ENCODE measurements around the gene MYO9B.
"Not testable (repeated sequence)": the region's sequence is repeated elsewhere in the genome, so short reads cannot be mapped to it uniquely, and the experiment has no call there.

MYO9B gene

GRCh38 chr19:17125728-17126677, 50.4 kb downstream of the MYO9B start:
- peaks cover 14% of the 10 kb centered on the region for H3K4me1 ChIP-seq (ENCODE audit: insufficient read depth, low read length)
- H3K9ac ChIP-seq (ENCODE audit: low read depth, low read length) = no peak overlapping the region
- H3K36me3 ChIP-seq (ENCODE audit: insufficient read depth, low read length) = no peaks in the 10 kb centered on the region
- no peaks in the 10 kb centered on the region for H3K9me3 ChIP-seq (ENCODE audit: control insufficient read depth, insufficient read depth, low read length)

- no peaks in the 10 kb centered on the region for H3K9me3 ChIP-seq (ENCODE audit: control insufficient read depth, insufficient read depth, low read length)
- H3K9ac ChIP-seq (ENCODE audit: low read depth, low read length) = no peak overlapping the region
- no peaks in the 10 kb centered on the region for H3K36me3 ChIP-seq (ENCODE audit: insufficient read depth, low read length)
- peaks cover 14% of the 10 kb centered on the region for H3K4me1 ChIP-seq (ENCODE audit: insufficient read depth, low read length)
Observed at GRCh38 chr19:17127671-17128070, 52.1 kb downstream of the MYO9B start.

- H3K9ac ChIP-seq (ENCODE audit: low read depth, low read length) = no peak overlapping the region
- H3K36me3 ChIP-seq (ENCODE audit: insufficient read depth, low read length) = no peaks in the 10 kb centered on the region
- H3K9me3 ChIP-seq (ENCODE audit: control insufficient read depth, insufficient read depth, low read length) = no peaks in the 10 kb centered on the region
- H3K4me1 ChIP-seq (ENCODE audit: insufficient read depth, low read length) = peaks cover 14% of the 10 kb centered on the region
Observed at GRCh38 chr19:17128403-17128802, 52.8 kb downstream of the MYO9B start.

GRCh38 chr19:17128820-17129219, 53.2 kb downstream of the MYO9B start:
- Histone ChIP-seq H3K9me3 (ENCODE audit: control insufficient read depth, insufficient read depth, low read length) (no peaks in the 10 kb centered on the region), H3K4me1 (ENCODE audit: insufficient read depth, low read length) (peaks cover 14% of the 10 kb centered on the region), H3K9ac (ENCODE audit: low read depth, low read length) (no peak overlapping the region), H3K36me3 (ENCODE audit: insufficient read depth, low read length) (no peaks in the 10 kb centered on the region)

GRCh38 chr19:17129377-17129776, 53.8 kb downstream of the MYO9B start:
- Histone ChIP-seq H3K9ac (ENCODE audit: low read depth, low read length) (no peak overlapping the region), H3K4me1 (ENCODE audit: insufficient read depth, low read length) (peaks cover 14% of the 10 kb centered on the region), H3K36me3 (ENCODE audit: insufficient read depth, low read length) (no peaks in the 10 kb centered on the region), H3K9me3 (ENCODE audit: control insufficient read depth, insufficient read depth, low read length) (no peaks in the 10 kb centered on the region)

- peak overlapping the region; percentile 14 for H3K9ac ChIP-seq (ENCODE audit: low read depth, low read length)
- H3K36me3 ChIP-seq (ENCODE audit: insufficient read depth, low read length) = no peaks in the 10 kb centered on the region
- H3K4me1 ChIP-seq (ENCODE audit: insufficient read depth, low read length) = peaks cover 20% of the 10 kb centered on the region
- no peaks in the 10 kb centered on the region for H3K9me3 ChIP-seq (ENCODE audit: control insufficient read depth, insufficient read depth, low read length)
Observed at GRCh38 chr19:17135001-17135853, 59.6 kb downstream of the MYO9B start.

GRCh38 chr19:17136021-17136420, 60.4 kb downstream of the MYO9B start:
- H3K9ac ChIP-seq (ENCODE audit: low read depth, low read length) = peak overlapping the region; percentile 14
- H3K36me3 ChIP-seq (ENCODE audit: insufficient read depth, low read length) = no peaks in the 10 kb centered on the region
- peaks cover 20% of the 10 kb centered on the region for H3K4me1 ChIP-seq (ENCODE audit: insufficient read depth, low read length)
- no peaks in the 10 kb centered on the region for H3K9me3 ChIP-seq (ENCODE audit: control insufficient read depth, insufficient read depth, low read length)

- Histone ChIP-seq H3K4me1 (ENCODE audit: insufficient read depth, low read length) (peaks cover 20% of the 10 kb centered on the region), H3K9ac (ENCODE audit: low read depth, low read length) (peak overlapping the region; percentile 14; the same call in 1 of the 2 replicates), H3K9me3 (ENCODE audit: control insufficient read depth, insufficient read depth, low read length) (no peaks in the 10 kb centered on the region), H3K36me3 (ENCODE audit: insufficient read depth, low read length) (no peaks in the 10 kb centered on the region)
Observed at GRCh38 chr19:17136617-17137016, 61.0 kb downstream of the MYO9B start.

GRCh38 chr19:17137417-17137816, 61.8 kb downstream of the MYO9B start:
- no peak overlapping the region for H3K9ac ChIP-seq (ENCODE audit: low read depth, low read length)
- no peaks in the 10 kb centered on the region for H3K36me3 ChIP-seq (ENCODE audit: insufficient read depth, low read length)
- H3K9me3 ChIP-seq (ENCODE audit: control insufficient read depth, insufficient read depth, low read length) = no peaks in the 10 kb centered on the region
- peaks cover 20% of the 10 kb centered on the region for H3K4me1 ChIP-seq (ENCODE audit: insufficient read depth, low read length)

- not testable (repeated sequence) for H3K9ac ChIP-seq (ENCODE audit: low read depth, low read length); H3K9me3 ChIP-seq (ENCODE audit: control insufficient read depth, insufficient read depth, low read length); H3K36me3 ChIP-seq (ENCODE audit: insufficient read depth, low read length)
- H3K4me1 ChIP-seq (ENCODE audit: insufficient read depth, low read length) = peaks cover 20% of the 10 kb centered on the region
Observed at GRCh38 chr19:17138052-17138846, 62.7 kb downstream of the MYO9B start.

GRCh38 chr19:17138937-17139598, 63.5 kb downstream of the MYO9B start:
- H3K9me3 ChIP-seq (ENCODE audit: control insufficient read depth, insufficient read depth, low read length) = no peaks in the 10 kb centered on the region
- H3K36me3 ChIP-seq (ENCODE audit: insufficient read depth, low read length) = no peaks in the 10 kb centered on the region; the same call in 1 of the 2 replicates
- peaks cover 20% of the 10 kb centered on the region for H3K4me1 ChIP-seq (ENCODE audit: insufficient read depth, low read length)
- no peak overlapping the region for H3K9ac ChIP-seq (ENCODE audit: low read depth, low read length)

- H3K9me3 ChIP-seq (ENCODE audit: control insufficient read depth, insufficient read depth, low read length); H3K36me3 ChIP-seq (ENCODE audit: insufficient read depth, low read length); H3K9ac ChIP-seq (ENCODE audit: low read depth, low read length); H3K4me1 ChIP-seq (ENCODE audit: insufficient read depth, low read length): not testable (repeated sequence)
Observed at GRCh38 chr19:17144771-17145170, 69.2 kb downstream of the MYO9B start.

GRCh38 chr19:17145546-17146497, 70.2 kb downstream of the MYO9B start:
- Histone ChIP-seq H3K9me3 (ENCODE audit: control insufficient read depth, insufficient read depth, low read length) (no peaks in the 10 kb centered on the region), H3K36me3 (ENCODE audit: insufficient read depth, low read length) (no peaks in the 10 kb centered on the region; the same call in none of the 2 replicates), H3K9ac (ENCODE audit: low read depth, low read length) (no peak overlapping the region), H3K4me1 (ENCODE audit: insufficient read depth, low read length) (no peaks in the 10 kb centered on the region; the same call in 1 of the 2 replicates)
